Measurements from ENCODE around the gene U2AF2. TPM values are rescaled to one million over a fixed set of nuclear protein-coding genes. Genes with fewer than 3 reads are reported as not detected.

Gene U2AF2
- total RNA-seq, 1 donor from 2014 or later: 194 TPM

- TF ChIP-seq, protein P1, sequence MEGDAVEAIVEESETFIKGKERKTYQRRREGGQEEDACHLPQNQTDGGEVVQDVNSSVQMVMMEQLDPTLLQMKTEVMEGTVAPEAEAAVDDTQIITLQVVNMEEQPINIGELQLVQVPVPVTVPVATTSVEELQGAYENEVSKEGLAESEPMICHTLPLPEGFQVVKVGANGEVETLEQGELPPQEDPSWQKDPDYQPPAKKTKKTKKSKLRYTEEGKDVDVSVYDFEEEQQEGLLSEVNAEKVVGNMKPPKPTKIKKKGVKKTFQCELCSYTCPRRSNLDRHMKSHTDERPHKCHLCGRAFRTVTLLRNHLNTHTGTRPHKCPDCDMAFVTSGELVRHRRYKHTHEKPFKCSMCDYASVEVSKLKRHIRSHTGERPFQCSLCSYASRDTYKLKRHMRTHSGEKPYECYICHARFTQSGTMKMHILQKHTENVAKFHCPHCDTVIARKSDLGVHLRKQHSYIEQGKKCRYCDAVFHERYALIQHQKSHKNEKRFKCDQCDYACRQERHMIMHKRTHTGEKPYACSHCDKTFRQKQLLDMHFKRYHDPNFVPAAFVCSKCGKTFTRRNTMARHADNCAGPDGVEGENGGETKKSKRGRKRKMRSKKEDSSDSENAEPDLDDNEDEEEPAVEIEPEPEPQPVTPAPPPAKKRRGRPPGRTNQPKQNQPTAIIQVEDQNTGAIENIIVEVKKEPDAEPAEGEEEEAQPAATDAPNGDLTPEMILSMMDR (IDR thresholded peaks at IDR 0.05; ENCODE audit: insufficient read depth, low read depth, low read length): no peak
- no peak for TF ChIP-seq EZH2 (IDR thresholded peaks at IDR 0.05; ENCODE audit: insufficient read depth, low read length)
- Histone ChIP-seq H3K4me2 (ENCODE audit: low read length) (peak within 1 kb of the TSS; percentile 96), H3K4me3 (ENCODE audit: insufficient read depth, low read depth, low read length) (peak within 1 kb of the TSS; percentile 75), H3K9me3 (ENCODE audit: insufficient read depth, low read depth, low read length) (no peaks in the 10 kb centered on the region), H3K4me1 (ENCODE audit: insufficient read depth, low read length) (peaks cover 24% of the 10 kb centered on the region), H3K27me3 (ENCODE audit: insufficient read depth, low read length) (no peaks in the 10 kb centered on the region), H4K20me1 (ENCODE audit: insufficient read depth, low read length) (peaks cover 20% of the 10 kb centered on the region), H3K36me3 (ENCODE audit: insufficient read depth, low read length) (peaks cover 9% of the 10 kb centered on the region), H3K79me2 (ENCODE audit: insufficient read depth, low read length) (peaks cover 37% of the 10 kb centered on the region), H2AFZ (ENCODE audit: low read depth, low read length) (peak within 1 kb of the TSS; percentile 85), H3K9ac (ENCODE audit: low read length) (peak within 1 kb of the TSS; percentile 85), H3K27ac (ENCODE audit: low read depth, low read length) (peak within 1 kb of the TSS; percentile 65)
- H3K4me3 Mint-ChIP-seq (ENCODE audit: unreplicated experiment): peak within 1 kb of the TSS; percentile 86
- FAIRE-seq (no peak), DNase-seq (ENCODE audit: low read depth) (peak; percentile 79)
- H3K36me3 Mint-ChIP-seq (ENCODE audit: low read depth, unreplicated experiment): peaks cover 16% of the 10 kb centered on the region
- H3K27me3 Mint-ChIP-seq (ENCODE audit: low read depth, unreplicated experiment): no peaks in the 10 kb centered on the region
- no peaks in the 10 kb centered on the region for H3K9me3 Mint-ChIP-seq (ENCODE audit: unreplicated experiment)
- peak within 1 kb of the TSS; percentile 47 for H3K27ac Mint-ChIP-seq (ENCODE audit: unreplicated experiment)
- H3K4me1 Mint-ChIP-seq (ENCODE audit: low read depth, unreplicated experiment): peaks cover 11% of the 10 kb centered on the region
Observed at GRCh38 chr19:55647732-55648584, 6.9 kb upstream of the U2AF2 start, which contains the start of gene CCDC106. TSS of gene CCDC106 (plus strand) at chr19:55648212. CDS start at chr19:55649047, 835 bp downstream.

- no peaks in the 10 kb centered on the region for H3K9me3 ChIP-seq (ENCODE audit: insufficient read depth, low read depth, low read length)
- H3K27me3 ChIP-seq (ENCODE audit: insufficient read depth, low read length): no peaks in the 10 kb centered on the region
- H3K9me3 Mint-ChIP-seq (ENCODE audit: unreplicated experiment): no peaks in the 10 kb centered on the region
- peak overlapping the region; percentile 12 for H3K27ac Mint-ChIP-seq (ENCODE audit: unreplicated experiment)
- peak overlapping the region; percentile 85 for H2AFZ ChIP-seq (ENCODE audit: low read depth, low read length)
- H3K4me3 ChIP-seq (ENCODE audit: insufficient read depth, low read depth, low read length): peak overlapping the region; percentile 75
- H4K20me1 ChIP-seq (ENCODE audit: insufficient read depth, low read length): peaks cover 20% of the 10 kb centered on the region
- H3K4me3 Mint-ChIP-seq (ENCODE audit: unreplicated experiment): peak overlapping the region; percentile 83
- no peaks in the 10 kb centered on the region for H3K27me3 Mint-ChIP-seq (ENCODE audit: low read depth, unreplicated experiment)
- peak overlapping the region; percentile 85 for H3K9ac ChIP-seq (ENCODE audit: low read length)
- H3K27ac ChIP-seq (ENCODE audit: low read depth, low read length): no peak overlapping the region
- H3K79me2 ChIP-seq (ENCODE audit: insufficient read depth, low read length): peaks cover 32% of the 10 kb centered on the region
- FAIRE-seq (no peak), DNase-seq (ENCODE audit: low read depth) (no peak)
- H3K36me3 ChIP-seq (ENCODE audit: insufficient read depth, low read length): peaks cover 9% of the 10 kb centered on the region
- TF ChIP-seq, protein P1 (IDR thresholded peaks at IDR 0.05; ENCODE audit: insufficient read depth, low read depth, low read length): no peak
- no peak for TF ChIP-seq EZH2 (IDR thresholded peaks at IDR 0.05; ENCODE audit: insufficient read depth, low read length)
- H3K4me1 ChIP-seq (ENCODE audit: insufficient read depth, low read length): peaks cover 20% of the 10 kb centered on the region
- peaks cover 16% of the 10 kb centered on the region for H3K36me3 Mint-ChIP-seq (ENCODE audit: low read depth, unreplicated experiment)
- H3K4me2 ChIP-seq (ENCODE audit: low read length): peak overlapping the region; percentile 96
- H3K4me1 Mint-ChIP-seq (ENCODE audit: low read depth, unreplicated experiment): peaks cover 9% of the 10 kb centered on the region
Observed at GRCh38 chr19:55648585-55649267, 6.1 kb upstream of the U2AF2 start.

Data from astrocyte (in vitro differentiated cells and primary cell).